CD4-positive, alpha-beta T cell treated with Interleukin-15 for 1 hour (primary cell): Measurements from ENCODE around the gene BMPR2.
"Not testable (repeated sequence)": the region's sequence is repeated elsewhere in the genome, so short reads cannot be mapped to it uniquely, and the experiment has no call there.

Experiments used
- DNase-seq: peaks from one replicate; pipeline ENCODE4 v3.0.0-alpha.2; 2020

The BMPR2 gene

DNA sequence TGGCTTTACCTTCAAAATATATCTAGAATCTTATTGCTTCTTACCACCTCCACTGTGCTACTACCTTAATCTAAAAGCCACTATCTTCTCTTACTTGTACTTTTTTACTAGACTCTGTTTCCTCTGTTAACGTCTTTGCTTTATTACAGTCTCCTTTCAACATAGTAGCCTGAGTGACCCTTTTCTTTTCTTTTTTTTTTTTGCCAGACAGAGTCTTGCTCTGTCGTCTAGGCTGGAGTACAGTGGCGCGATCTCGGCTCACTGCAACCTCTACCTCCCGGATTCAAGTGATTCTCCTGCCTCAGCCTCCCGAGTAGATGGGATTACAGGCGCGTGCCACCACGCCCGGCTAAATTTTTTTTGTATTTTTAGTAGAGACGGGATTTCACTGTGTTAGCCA lies 10.4 kb downstream of the BMPR2 start:
- not testable (repeated sequence) for DNase-seq

DNA sequence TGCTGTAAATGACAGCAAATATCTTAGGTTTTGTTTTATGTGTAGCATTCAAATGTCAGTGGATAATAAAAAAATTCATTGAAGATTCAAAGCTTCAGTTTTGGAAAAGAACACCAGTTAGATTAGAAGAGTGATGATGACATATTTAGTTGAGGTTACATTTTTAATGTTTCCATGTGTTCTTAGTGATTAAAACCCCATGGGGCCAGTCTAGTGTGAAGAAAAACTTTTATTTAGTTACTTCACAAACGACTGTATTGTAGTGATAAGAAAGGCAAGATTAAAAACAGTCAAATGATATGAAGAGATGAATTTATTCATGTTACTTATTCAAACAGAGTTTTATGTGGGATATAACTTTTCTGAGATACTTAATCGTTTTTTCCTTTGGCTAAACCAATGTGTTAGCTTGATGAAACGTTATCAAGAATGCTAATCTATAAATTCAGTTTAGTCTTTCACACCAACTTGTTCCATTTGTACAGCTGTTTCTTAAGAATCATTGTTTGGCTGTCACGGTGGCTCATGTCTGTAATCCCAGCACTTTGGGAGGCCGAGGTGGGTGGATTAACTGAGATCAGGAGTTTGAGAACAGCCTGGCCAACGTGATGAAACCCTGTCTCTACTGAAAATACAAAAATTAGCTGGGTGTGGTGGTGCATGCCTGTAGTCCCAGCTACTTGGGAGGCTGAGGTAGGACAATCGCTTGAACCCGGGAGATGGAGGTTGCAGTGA lies 11.6 kb downstream of the BMPR2 start:
- DNase-seq: no peak

DNA sequence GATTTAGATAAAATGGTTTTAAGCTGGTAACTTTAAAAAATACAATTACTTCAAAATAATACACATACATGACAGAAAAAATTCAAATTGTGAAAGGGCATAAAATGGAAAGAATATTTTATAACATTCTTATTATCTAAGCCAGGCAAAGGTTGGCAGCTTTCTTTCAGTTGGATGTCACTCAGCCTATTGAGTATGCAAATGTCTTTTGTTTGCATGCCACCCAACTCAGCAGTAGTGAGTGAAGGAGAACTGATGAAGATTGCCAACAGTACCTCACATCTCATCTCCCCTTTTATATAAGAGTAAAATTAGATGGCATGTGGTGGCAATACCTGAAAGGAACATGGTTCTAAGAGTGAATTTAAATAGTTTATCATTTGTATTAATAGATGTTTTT lies 24.8 kb downstream of the BMPR2 start:
- no peak for DNase-seq

DNA sequence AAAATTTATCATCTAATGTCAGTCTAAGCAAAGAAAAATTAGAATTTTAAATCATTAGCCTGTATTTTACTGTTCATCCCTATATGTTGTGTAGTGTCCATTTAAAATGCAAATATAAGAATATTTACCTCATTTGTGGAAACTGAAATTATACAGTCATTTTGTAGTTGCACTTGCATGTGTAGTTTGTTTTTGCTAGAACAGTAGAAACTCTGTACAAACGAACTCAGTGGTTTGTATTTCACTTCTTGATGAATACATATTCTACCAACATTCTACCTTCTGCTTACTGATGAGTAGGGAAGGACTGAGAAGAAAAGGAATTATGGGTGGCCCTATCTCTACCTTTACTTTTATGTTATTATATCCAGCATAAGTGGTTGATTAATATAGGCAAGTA lies 29.7 kb downstream of the BMPR2 start:
- no peak for DNase-seq

DNA sequence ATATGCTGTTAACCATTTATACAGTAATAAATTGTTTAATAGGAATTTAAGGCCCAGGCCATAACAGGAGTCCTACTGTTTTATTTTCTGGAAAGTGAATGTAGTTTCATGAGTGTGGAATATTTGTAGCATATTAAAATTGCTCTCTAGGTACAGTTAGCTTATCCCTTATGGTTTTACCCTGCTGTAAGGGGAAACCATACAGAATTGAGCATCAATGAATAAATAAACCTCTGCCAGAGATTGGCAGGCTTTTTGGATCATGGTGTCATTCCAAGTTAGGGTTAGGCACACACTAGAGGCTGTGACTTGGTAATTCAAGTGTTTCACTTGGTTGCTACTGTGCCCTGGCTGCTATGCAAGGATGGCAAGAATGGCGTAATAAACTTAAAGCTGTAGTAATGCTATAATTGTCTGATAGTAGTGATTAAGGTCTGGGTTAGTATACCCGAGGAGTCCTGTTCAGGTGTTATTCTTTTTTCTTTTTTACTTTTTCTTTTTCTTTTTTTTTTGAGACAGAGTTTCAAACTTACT lies 30.4 kb downstream of the BMPR2 start:
- no peak for DNase-seq

DNA sequence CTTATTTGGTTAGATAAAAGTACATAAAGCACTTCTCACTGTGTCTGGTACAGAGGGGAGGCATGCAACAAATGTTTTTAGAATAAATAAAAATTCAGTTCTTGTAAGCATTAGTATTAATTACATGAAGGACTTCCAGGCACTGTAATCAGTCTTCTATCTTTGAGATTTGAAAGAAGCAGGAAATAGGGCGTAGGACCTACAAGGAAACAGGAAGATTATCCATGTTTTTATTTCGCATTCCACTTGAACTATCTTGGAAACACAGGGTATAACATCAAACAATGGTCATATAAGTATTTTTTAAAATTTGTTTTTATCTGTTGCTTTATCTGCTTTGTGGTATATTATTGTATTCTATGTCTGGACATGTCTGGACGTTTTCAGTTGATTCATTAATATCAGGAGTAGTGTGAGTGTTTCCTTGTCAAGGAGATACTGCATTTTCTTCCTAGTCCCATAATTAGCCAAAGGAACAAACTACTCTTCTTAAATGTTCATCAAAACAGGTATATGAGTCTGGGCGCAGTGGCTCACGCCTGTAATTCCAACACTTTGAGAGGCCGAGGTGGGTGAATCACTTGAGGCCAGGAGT lies 32.5 kb downstream of the BMPR2 start:
- no peak for DNase-seq

DNA sequence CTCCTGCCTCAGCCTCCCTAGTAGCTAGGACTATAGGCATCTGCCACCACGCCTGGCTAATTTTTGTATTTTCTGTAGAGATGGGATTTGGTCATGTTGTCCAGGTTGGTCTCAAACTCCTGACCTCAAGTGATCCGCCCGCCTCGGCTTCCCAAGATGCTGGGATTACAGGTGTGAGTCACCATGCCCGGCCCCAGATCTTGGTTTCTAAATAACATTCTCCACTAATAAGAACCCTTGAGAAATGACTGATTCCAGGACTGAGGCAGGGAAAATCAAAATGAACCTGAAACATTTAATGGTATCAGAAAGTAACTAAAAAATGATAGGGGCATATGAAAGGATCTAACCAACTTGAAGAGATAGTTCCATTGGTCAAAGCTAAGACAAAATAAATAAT lies 34.0 kb downstream of the BMPR2 start:
- no peak for DNase-seq

DNA sequence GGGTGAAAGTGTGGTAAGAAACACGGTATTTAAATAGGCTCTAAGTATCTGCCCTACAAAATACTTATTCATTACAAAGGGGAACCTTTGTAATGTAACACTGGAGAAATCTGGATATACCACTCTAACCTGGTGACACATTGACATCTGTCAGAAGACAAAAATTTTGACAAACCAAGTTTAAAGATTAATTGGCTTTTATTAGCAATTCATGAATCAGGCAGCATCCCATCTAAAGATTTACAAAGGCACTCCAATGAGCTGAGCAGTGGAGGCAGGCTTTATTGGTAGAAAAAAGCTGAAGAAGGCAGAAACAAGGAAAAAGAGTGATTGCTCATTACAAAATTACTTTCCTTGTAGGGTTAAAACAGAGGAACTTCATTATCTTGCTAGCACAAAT lies 35.0 kb downstream of the BMPR2 start:
- DNase-seq: no peak

DNA sequence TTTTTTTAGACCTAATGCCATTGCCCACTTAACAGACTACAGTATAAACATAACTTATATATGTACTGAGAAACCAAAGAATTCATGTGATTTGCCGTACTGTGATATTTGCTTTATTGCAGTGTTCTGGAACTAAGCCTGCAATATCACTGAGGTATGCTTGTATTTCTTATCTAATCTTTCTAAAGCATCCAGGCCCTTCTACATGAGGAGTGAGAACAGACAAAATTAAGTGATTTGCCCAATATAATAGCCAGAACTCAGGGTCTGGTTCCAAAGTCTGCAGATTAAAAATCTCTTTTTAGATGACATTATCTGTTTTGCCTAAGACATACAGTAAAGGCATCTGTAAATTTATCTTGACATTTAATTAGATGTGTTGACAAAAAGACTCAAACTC lies 41.9 kb downstream of the BMPR2 start:
- DNase-seq: no peak

DNA sequence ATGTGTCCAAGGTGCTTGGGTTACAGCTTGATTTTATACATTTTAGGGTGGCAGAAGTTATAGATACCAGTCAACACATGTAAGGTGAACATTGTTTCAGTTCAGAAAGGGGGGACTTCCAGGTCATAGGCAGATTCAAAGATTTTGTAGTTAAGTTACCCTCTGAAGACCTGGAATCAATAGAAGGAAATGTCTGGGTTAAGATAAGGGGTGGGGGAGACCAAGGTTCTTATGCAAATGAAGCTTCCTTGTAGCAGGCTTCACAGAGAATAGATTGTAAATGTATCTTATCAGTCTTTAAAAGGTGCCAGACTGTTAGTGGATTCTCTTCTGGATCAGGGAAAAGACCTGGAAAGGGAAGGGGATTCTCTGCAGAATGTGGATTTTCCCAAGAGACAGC lies 42.4 kb downstream of the BMPR2 start:
- DNase-seq: no peak

DNA sequence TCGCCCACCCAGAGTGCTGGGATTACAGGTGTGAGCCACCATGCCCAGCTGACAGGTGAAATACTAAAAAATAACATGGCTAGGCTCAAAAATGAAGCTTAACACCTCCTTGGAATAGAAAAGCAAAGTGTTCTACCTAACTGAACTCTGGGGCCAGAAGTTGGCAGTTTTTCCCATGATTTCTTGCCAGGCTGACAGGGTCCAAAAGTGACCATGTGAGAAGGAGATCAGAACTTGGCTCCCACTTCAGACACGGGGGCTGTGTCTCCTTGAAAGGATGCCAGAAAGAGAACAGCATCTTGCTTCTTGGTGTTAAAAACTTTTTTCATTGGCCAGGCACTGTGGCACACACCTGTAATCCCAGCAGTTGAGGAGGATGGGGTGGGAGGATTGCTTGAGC lies 47.0 kb downstream of the BMPR2 start:
- no peak for DNase-seq

DNA sequence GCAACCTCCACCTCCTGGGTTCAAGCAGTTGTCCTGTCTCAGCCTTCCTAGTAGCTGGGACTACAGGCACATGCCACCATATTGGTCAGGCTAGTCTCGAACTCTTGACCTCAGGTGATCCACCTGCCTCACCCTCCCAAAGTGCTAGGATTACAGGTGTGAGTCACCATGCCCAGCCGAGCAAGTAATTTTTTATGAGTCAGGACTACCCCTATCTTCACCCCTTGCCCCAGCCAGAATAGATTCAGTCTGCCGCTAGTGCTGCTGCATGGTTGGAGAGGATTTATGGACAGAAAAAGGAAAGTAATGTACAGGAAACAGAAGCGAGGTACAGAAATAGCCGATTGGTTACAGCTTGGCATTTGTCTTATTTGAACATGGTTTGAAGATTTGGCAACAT lies 48.9 kb downstream of the BMPR2 start:
- no peak for DNase-seq

DNA sequence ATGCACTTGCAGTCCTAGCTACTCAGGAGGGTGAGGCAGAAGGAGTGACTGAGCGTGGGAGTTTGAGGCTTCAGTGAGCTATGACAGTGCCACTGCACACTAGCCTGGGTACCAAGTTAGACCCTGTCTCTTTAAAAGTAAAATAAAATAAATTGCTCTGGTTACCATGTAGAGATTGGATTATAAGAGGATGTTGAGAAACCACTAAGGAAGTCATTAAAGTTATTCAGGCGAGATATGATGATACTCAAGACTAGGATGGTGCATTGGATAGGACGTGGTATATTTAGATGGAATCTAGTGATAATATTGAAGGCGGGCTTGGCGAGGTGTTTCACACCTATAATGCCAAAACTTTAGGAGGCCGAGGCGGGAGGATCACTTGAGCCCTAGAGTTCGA lies 50.6 kb downstream of the BMPR2 start:
- no peak for DNase-seq

DNA sequence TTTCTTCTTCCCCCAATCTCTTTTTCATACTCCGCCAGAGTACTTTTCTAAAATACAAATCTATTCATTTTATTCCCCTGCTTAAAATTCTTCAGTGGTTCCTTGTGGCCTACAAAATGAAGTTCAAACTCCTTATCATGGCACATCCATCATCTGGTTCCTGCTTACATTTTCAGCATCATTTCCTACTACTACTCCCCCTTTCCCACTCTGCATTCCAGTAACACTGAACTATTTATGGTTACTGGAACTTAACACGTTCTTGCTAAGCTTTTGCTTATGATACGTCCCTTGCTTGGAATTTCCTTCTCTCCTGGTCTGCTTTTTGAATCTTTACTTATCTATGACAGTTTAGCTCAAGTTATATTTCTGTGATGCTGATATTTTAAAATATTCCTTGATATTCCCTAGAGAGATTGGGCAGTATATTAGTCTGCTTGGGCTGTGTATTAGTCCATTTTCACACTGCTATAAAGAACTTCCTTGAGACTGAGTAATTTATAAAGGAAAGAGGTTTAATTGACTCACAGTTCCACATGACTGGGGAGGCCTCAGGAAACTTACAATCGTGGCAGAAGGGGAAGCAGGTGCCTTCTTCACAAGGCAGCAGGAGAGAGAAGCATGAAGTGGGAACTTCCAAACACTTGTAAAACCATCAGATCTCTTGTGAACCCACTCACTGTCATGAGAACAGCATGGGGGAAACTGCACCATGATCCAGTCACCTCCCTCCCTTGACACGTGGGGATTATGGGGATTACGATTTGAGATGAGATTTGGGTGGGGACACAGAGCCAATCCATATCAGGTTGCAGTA lies 53.2 kb downstream of the BMPR2 start:
- DNase-seq: no peak

DNA sequence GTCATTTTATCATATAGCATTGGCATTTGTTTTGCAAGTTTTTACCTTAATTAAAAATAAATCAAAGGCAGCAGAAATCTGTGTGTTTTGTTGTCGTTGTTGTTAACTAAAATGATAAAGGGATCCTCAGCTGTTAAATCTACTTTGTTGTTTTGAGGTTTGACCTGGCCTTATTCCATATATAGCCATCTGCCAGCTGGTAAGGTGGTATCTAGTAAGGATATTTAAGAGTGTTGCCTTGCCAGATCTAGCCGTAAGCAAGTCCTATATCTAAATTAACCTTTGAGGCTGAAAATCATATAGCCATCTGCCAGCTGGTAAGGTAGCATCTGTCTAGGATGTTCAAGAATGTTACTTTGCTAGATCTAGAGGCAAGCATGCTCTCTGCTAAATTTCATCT lies 56.6 kb downstream of the BMPR2 start:
- no peak for DNase-seq

DNA sequence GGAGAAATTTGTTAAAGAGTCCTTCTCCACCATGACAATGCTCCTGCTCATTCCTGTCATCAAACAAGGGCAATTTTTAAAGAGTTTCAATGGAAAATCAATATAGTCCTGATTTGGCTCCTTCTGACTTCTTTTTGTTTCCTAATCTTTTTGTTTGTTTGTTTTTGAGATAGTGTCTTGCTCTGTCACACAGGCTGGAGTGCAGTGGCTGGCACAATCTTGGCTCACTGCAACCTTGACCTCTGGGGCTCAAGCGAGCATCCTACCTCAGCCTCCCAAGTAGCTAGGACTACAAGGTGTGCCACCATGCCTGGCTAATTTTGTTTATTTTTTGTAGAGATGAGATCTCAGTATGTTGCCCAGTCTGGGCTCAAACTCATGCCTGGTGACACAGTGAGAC lies 58.3 kb downstream of the BMPR2 start:
- DNase-seq: no peak

DNA sequence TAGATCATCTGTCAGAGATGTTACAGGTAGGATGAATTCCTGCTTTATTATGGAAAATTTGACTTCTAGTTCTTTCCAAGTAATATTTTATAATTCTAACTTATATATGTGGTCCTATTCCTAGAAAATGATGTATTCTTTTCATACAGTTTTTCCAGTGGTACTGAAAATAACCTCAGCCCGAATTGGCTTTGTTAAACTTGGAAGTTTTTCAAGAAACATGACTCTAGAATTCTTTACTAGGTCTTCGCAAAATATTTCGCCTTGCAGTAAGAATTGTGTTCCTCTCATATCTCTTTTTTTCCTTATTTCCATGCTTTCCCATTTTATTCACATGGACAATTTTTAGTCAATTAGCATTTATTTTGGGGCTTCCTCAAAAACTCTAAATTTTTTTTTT lies 60.5 kb downstream of the BMPR2 start:
- DNase-seq: no peak

DNA sequence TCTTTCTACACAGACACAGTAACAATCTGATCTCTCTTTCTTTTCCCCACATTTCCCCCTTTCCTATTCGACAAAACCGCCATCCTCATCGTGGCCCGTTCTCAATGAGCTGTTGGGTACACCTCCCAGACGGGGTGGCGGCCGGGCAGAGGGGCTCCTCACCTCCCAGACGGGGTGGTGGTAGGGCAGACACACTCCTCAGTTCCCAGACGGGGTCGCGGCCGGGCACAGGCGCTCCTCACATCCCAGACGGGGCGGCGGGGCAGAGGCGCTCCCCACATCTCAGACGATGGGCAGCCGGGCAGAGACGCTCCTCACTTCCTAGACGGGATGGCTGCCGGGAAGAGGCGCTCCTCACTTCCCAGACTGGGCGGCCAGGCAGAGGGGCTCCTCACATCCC lies 64.0 kb downstream of the BMPR2 start:
- DNase-seq: not testable (repeated sequence)

DNA sequence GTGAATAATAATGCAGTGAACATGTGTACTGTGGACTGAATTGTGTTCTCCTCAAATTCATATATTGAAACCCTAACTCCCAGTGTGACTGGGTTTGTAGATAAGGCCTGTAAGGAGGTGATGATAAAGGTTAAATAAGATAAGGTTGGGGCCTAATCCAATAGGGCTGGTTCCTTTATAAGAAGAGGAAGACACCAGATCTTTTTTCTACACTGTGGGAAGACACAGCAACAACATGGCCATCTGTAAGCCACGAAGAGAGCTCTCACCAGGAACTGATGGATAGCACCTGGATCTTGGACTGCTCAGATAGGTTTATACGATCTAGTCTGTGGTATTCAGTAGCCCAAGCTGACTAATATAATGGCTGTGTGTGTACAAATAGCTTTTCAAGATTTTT lies 66.8 kb downstream of the BMPR2 start:
- no peak for DNase-seq

DNA sequence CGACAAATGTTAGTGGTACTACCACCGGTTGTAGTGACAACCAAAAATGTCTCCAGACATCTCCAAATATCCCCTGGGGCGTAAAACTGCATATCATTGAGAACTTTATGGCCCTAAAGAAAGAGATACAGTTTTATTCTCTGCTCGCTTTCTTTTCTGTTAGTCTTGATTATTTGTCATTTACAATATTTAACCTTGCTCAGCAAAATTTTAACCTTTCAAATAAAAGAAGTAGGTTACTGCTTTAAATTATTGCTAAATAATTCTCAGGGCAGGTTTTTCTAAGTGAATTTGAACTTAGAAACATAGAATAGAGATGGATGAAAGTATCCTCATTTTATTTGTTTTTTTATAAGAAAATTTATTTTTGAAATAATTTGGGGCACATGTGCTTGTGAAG lies 67.9 kb downstream of the BMPR2 start:
- DNase-seq: no peak

DNA sequence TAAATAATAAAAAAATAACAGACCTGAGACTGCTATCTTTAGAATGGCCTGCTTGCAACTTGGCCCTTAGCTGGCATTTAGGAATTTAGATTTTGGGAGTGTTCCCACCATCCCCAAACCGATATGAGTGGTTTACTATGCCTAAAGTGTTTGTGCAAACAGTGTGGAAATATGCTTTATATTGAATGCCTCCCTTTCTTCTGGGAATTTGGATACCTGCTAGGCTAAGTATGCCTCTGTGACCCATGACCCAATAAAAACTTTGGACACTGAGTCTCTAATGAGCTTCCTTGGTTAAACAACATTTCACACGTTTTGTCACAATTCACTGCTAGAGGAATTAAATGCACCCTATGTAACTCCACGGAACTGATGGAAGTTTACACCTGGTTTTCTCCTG lies 73.2 kb downstream of the BMPR2 start:
- DNase-seq: no peak

DNA sequence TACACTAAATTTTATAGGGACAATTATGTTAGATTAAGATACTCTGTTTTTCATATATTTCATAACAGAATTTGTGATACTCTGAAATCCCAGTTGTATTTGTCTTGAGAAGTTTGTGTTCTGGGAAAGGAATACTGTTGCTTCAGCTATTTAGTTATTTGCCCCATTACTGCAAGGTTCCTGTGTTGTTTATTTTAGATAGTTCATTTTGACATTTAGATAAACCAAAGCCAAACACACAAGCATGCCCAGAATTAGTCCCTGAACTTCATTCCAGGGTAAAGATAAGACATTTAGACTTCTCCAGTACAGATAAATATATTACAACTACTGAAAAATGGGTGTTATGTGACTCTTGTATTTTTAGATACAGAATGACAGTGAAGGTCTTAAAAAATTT lies 74.7 kb downstream of the BMPR2 start:
- DNase-seq: no peak

DNA sequence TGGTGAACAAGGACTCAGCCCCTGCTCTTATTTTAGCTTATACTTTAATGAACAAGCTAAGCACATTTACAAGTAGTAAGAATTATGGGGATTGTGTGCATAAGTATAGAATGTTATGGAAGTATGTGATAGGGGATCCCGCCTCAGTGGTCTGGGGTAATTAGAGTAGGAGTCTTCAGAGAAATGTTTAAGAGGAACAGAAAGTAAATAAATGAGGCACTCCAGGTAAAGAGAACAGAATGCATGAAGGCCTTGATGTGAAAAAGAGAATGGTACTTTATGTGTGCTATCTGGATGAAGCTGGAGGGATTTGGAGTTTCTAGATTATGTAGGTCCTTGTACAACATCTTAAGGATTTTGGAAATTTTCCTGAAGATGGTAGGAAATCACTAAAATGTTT lies 76.6 kb downstream of the BMPR2 start:
- DNase-seq: no peak

DNA sequence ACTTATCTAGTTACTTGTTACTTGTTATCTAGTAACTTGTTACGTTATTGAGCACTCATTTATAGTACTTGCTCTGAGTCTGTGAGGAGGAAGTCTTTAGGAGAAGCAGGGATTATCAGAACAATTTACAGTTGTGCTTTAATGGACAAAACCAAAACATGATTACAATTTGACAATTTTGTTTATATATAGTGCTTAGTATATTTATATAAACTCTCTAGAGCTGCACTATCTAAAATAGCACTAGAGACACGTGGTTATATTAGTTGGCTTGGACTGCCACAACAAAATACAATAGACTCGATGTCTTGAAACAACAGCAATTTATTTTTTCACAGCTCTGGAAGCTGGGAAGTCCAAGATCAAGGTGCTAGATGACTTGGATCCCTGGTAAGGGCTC lies 78.4 kb downstream of the BMPR2 start:
- DNase-seq: no peak
